Heart left ventricle (tissue), 16 donors: ENCODE results near the gene LTK. TPM values are rescaled to one million over a fixed set of nuclear protein-coding genes. Genes with fewer than 3 reads are reported as not detected.

Source experiments
- ATAC-seq, 4 donors: fragments of 200-7000 bp; cut with Tn5 transposase; one replicate each; pipeline ENCODE4 v1.9.1; 2020 to 2022; ENCODE audit warnings: moderate library complexity in 4 of 4, mild to moderate bottlenecking in 3 of 4, moderate number of reproducible peaks in 1 of 4
- DNase-seq, 5 donors: peaks; one replicate each; pipeline ENCODE4 v3.0.0-alpha.2; 2020
- H3K27ac ChIP-seq, 12 donors: fragments of 200-600 bp; sonication (generic) in 4 of 12; one replicate each; pipeline versions ENCODE4 v1.5.0 to v1.8.0; 2016 to 2022; ENCODE audit warnings: mild to moderate bottlenecking in 2 of 12
- H3K27me3 ChIP-seq, 9 donors: fragments of 200-600 bp; sonication (generic) in 2 of 9; one replicate each; pipeline versions ENCODE4 v1.5.1 to v1.8.0; 2016 to 2022; ENCODE audit warnings: mild to moderate bottlenecking in 3 of 9
- H3K36me3 ChIP-seq, 9 donors: fragments of 200-600 bp; sonication (generic) in 2 of 9; one replicate each; pipeline versions ENCODE4 v1.5.0 to v1.8.0; 2018 to 2022; ENCODE audit warnings: mild to moderate bottlenecking in 2 of 9
- H3K4me1 ChIP-seq, 12 donors: fragments of 200-600 bp; sonication (generic) in 4 of 12; one replicate each; pipeline versions ENCODE4 v1.5.0 to v1.8.0; 2016 to 2022; ENCODE audit warnings: mild to moderate bottlenecking in 3 of 12
- H3K4me3 ChIP-seq, 12 donors: fragments of 200-600 bp; sonication (generic) in 4 of 12; one replicate each; pipeline versions ENCODE4 v1.5.0 to v1.8.0; 2017 to 2022; ENCODE audit warnings: mild to moderate bottlenecking in 9 of 12, moderate library complexity in 4 of 12
- H3K9me3 ChIP-seq, 12 donors: fragments of 200-600 bp; sonication (generic) in 4 of 12; one replicate each; pipeline versions ENCODE4 v1.5.0 to v1.8.0; 2016 to 2022; ENCODE audit warnings: mild to moderate bottlenecking in 1 of 12
- POLR2A ChIP-seq, 2 donors: fragments of 450-650 bp; IDR thresholded peaks; one replicate each; pipeline ENCODE4 v1.6.1; 2017; ENCODE audit warnings: antibody characterized with exemption in 2 of 2, mild to moderate bottlenecking in 2 of 2, moderate library complexity in 2 of 2
- WGBS, 4 donors: extraction: QIAGEN DNeasy Blood & Tissue Kit in 2 of 4; methylation state at CpG; one replicate each; pipeline versions ENCODE4 v1.1.5 to v1.1.7; 2013 to 2018; 5-methylcytosine and 5-hydroxymethylcytosine counted together
- intact Hi-C, 10 donors: fragments of 100-400 bp; cut with DNase I; formaldehyde crosslinking; loops; one replicate each; pipeline versions ENCODE4 v1.11.1 to v1.14.2; 2022
- long read RNA-seq, 3 donors: library from polyadenylated mRNA; unstranded; transcript quantifications; one replicate each; pipeline ENCODE4 v2.0.0, GENCODE V29; 2020 to 2021
- polyA plus RNA-seq, 2 donors: library from polyadenylated mRNA; stranded (reverse); fragments of 200-250 nt; gene quantifications; one replicate each; pipeline ENCODE4 v1.2.3, GENCODE V29; 2013
- total RNA-seq, 9 donors: library from RNA; depleted of rRNA in 2 of 9; stranded (reverse); fragments of >200 nt in 2 of 9; fragmentation: NEBNext Ultra II Directional in 3 of 9; extraction: Animal tissue kit (Norgen Biotek cat#: 25700) in 3 of 9; gene quantifications; one replicate each; pipeline versions ENCODE4 v1.1.0 to v1.2.4, GENCODE V29; 2016 to 2023
- TF ChIP-seq, protein P1 (sequence below), 12 donors: fragments of 200-600 bp; sonication (generic) in 4 of 12; IDR thresholded peaks; one replicate each; pipeline versions ENCODE4 v1.5.0 to v1.8.0; 2018 to 2022; ENCODE audit warnings: antibody characterized with exemption in 12 of 12, mild to moderate bottlenecking in 5 of 12
- donor health status: ischemic (EF 13 %, LVEDD 7.1; RV severe dilation, severe dysfunction).
- donor health status: healthy with polysubstance abuse.
- donor health status: DM: no; HTN: yes; CAD: no.
- donor health status: DM: no; HTN: no; CAD: no.
- donor health status: ischemic (EF 25% LVEDD 6.9; RV normal size, moderate dysfunction).
- donor health status: ischemic (EF 25% LVEDD 5.7; RV mildly dilated, moderate dysfunction).
- donor health status: healthy.
- donor health status: DM: yes; HTN: yes; CAD: no.
- donor health status: ischemic (EF 35%, LVEDD 5.7; RV mildly dilated, moderate dysfunction).
- donor health status: nonischemic (EF 11% LVEDD 7.7; RV severe dilation, severe dysfunction).
- donor health status: DM: yes; HTN: yes; CAD: no.
- donor health status: PGD.
- donor health status: ischemic (EF 29% LVEDD 5.4; RV normal size, mild dysfunction).
- donor health status: nonischemic (EF 23%, LVEDD 6.1; RV moderate dilation, normal function).

Gene LTK
- total RNA-seq, result 1 to 10 TPM in 1 of 9 donors, under 1 TPM in 8; 0.14 to 1.6 (median 0.37) TPM
- under 1 TPM; 0.34 to 0.36 TPM for polyA plus RNA-seq
- long read RNA-seq, donor 1, partial matches to known transcripts, result 0 of 1 reads
- long read RNA-seq, donor 1, other reads (novel, unspliced or antisense), result 1 of 1 reads
- long read RNA-seq, donor 2, partial matches to known transcripts, result 0 of 1 reads
- long read RNA-seq, donor 2, other reads (novel, unspliced or antisense), result 1 of 1 reads
- long read RNA-seq, donor 3, partial matches to known transcripts, result 1 of 1 reads
- long read RNA-seq, donor 3, other reads (novel, unspliced or antisense), result 0 of 1 reads

DNA sequence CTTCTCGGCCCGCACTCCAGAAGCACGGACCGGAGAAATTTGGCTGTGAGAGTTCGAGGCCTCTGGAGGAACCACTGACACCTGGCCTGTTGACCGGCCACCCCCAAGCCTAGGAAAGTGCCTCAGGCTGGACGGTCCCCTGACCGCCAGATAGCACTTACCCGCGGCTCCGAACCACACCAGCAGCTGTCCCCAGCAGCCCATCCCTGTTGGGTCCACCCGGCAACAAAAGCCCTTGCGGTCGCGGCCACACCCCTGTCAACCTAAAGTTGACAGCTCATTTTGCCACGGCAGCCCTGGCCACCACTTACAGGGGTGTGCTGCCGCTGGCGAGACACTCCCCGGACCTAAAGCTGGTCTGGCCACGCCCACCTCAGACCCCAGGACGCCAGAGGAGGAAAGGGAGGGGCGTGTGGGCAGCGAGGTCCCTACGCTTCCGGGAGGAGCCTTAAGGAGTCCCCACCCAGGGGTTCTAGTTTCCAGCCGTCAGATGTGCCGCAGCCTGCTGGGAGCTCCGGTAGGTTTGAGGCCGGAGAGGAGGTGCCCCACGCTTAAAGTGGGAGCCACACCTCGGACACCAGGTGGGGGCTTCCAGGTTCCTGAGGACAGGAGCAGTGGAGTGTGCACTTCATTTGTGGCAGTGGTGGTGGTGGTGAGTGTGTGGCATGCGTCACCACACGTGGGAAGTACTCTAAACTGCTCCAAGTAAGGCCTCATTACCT, at the start of gene LTK:
Gene LTK, minus strand, starts transcription at position 322 of the 722 bp plus-strand sequence. Its CDS starts 118 bp downstream, at position 204.
- TF ChIP-seq, protein P1, sequence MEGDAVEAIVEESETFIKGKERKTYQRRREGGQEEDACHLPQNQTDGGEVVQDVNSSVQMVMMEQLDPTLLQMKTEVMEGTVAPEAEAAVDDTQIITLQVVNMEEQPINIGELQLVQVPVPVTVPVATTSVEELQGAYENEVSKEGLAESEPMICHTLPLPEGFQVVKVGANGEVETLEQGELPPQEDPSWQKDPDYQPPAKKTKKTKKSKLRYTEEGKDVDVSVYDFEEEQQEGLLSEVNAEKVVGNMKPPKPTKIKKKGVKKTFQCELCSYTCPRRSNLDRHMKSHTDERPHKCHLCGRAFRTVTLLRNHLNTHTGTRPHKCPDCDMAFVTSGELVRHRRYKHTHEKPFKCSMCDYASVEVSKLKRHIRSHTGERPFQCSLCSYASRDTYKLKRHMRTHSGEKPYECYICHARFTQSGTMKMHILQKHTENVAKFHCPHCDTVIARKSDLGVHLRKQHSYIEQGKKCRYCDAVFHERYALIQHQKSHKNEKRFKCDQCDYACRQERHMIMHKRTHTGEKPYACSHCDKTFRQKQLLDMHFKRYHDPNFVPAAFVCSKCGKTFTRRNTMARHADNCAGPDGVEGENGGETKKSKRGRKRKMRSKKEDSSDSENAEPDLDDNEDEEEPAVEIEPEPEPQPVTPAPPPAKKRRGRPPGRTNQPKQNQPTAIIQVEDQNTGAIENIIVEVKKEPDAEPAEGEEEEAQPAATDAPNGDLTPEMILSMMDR (IDR thresholded peaks at IDR 0.05), result no peak
- no peak for TF ChIP-seq POLR2A (IDR thresholded peaks at IDR 0.05)
- Histone ChIP-seq H3K27me3 (peaks cover 15 to 36% (median 28%) of the 10 kb centered on the region in 9 donors), H3K27ac (no peak within 1 kb of the TSS), H3K9me3 (no peaks in the 10 kb centered on the region), H3K4me1 (peaks cover 0 to 32% (median 24%) of the 10 kb centered on the region in 12 donors), H3K36me3 (peaks cover 0 to 19% (median 4%) of the 10 kb centered on the region in 9 donors), H3K4me3 (peak within 1 kb of the TSS; percentile 29 to 57 (median 43))
- DNase-seq (peak in 2 of 5 donors; percentile 56 to 67), ATAC-seq (peak in 3 of 4 donors; percentile 9 to 55 (median 27))
- intact Hi-C loops, result no loop called here
- 8 to 25% (median 10%) methylated on average over 8 to 33 of the region's 33 CpGs for WGBS, 4 donors

DNA sequence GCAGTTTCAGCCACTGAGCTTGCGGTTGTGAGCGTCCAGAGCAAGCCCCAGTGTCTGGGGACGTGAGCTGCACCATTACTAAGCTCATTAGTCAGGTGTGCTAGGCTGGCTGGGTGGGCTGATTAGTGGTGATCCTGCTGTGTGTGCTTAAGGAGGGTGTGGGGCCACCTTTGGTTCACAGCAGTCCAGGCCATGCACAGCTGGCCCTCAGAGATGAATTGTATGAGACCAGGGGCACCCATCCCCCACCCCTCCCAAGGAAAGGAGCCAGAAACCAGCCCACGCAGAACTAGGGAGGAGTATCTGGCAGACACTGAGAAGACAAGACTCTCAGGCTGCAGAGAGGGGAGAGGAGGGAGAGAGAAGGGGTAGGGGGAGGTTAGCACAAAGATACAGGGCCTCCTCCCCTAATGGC, 49.2 kb upstream of the LTK start:
- Histone ChIP-seq H3K4me1 (peaks cover 0 to 35% (median 14%) of the 10 kb centered on the region in 12 donors), H3K9me3 (no peaks in the 10 kb centered on the region), H3K27me3 (peaks cover 0 to 6% (median 0%) of the 10 kb centered on the region in 9 donors), H3K27ac (peak overlapping the region in 1 of 12 donors; percentile 41), H3K4me3 (no peak overlapping the region), H3K36me3 (no peaks in the 10 kb centered on the region)
- intact Hi-C loops, result no loop called here
- TF ChIP-seq, protein P1 (IDR thresholded peaks at IDR 0.05), result no peak
- TF ChIP-seq POLR2A (IDR thresholded peaks at IDR 0.05), result no peak
- 45 to 76% (median 60%) methylated on average over 2 to 4 of the region's 4 CpGs for WGBS, 4 donors
- DNase-seq (peak in 1 of 5 donors; percentile 33), ATAC-seq (peak in 1 of 4 donors; percentile 31)

DNA sequence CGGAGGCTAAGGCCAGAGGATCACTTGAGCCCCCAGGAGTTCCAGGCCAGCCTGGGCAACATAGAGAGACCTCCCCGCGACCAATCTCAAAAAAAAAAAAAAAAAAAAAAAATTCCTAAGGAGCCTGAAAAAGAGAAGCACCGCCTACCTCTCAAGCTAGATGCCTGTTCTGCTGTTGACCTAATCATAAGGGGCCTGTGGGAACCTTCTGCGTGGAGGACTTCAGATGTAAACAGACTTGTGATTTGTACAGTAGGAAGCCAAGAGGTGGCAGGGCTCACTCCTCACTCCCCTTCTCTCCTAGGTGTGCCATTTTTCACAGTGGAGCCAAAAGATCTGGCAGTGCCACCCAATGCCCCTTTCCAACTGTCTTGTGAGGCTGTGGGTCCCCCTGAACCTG, 48.6 kb upstream of the LTK start:
- ATAC-seq (no peak), DNase-seq (no peak)
- H3K36me3 ChIP-seq, result no peaks in the 10 kb centered on the region
- peaks cover 0 to 40% (median 18%) of the 10 kb centered on the region in 12 donors for H3K4me1 ChIP-seq
- peak overlapping the region in 1 of 12 donors; percentile 41 for H3K27ac ChIP-seq
- intact Hi-C loops, result no loop called here
- 66 to 72% (median 69%) methylated on average over 5 of the region's 5 CpGs for WGBS, 4 donors
- H3K4me3 ChIP-seq, result no peak overlapping the region
- TF ChIP-seq POLR2A (IDR thresholded peaks at IDR 0.05), result no peak
- TF ChIP-seq, protein P1 (IDR thresholded peaks at IDR 0.05), result no peak
- peaks cover 0 to 6% (median 0%) of the 10 kb centered on the region in 9 donors for H3K27me3 ChIP-seq
- H3K9me3 ChIP-seq, result no peaks in the 10 kb centered on the region

DNA sequence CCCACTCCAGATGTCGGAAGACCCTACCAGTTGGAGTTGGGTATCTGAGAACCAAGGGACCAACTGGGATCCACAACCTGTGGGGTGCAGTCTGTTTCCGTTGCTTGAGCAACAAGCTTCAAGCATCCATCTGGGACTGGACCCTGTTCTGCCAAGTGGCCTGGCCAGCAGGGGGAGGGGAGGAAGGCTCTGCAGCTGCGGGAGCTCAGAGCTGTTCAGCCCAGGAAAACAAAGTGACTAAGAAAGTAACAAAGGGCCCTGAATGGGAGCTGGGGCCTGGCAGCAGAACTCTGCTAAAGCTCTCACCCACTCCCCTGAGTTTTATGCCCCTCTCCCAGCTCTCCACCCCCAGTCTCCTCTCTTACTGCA, 48.1 kb upstream of the LTK start:
- peak overlapping the region in 2 of 12 donors; percentile 43 for H3K27ac ChIP-seq
- H3K36me3 ChIP-seq, result no peaks in the 10 kb centered on the region
- TF ChIP-seq POLR2A (IDR thresholded peaks at IDR 0.05), result no peak
- TF ChIP-seq, protein P1 (IDR thresholded peaks at IDR 0.05), result peak in 2 of 12 donors; percentile 14 to 16
- DNase-seq (peak in 4 of 5 donors; percentile 55 to 79 (median 62)), ATAC-seq (peak in 3 of 4 donors; percentile 17 to 64 (median 63))
- H3K27me3 ChIP-seq, result peaks cover 0 to 6% (median 0%) of the 10 kb centered on the region in 9 donors
- no peak overlapping the region for H3K4me3 ChIP-seq
- peaks cover 0 to 41% (median 18%) of the 10 kb centered on the region in 12 donors for H3K4me1 ChIP-seq
- 72 to 85% (median 78%) methylated on average over 3 of the region's 3 CpGs for WGBS, 4 donors
- intact Hi-C loops, result no loop called here
- no peaks in the 10 kb centered on the region for H3K9me3 ChIP-seq
